Endodermal cell (in vitro differentiated cells): Measurements from ENCODE around the gene MBOAT7. TPM values are rescaled to one million over a fixed set of nuclear protein-coding genes. Genes with fewer than 3 reads are reported as not detected.

ENCODE experiments used
- DNase-seq: peaks from one replicate; pipeline ENCODE4 v3.0.0-alpha.2; 2017
- H3K27ac ChIP-seq: 2 replicates; pipeline ENCODE4 v1.5.1; 2013; ENCODE audit warnings: mild to moderate bottlenecking, low read depth, low read length, moderate library complexity
- H3K27me3 ChIP-seq: 2 replicates; pipeline ENCODE4 v1.6.1; 2013; ENCODE audit warnings: mild to moderate bottlenecking, low read length, moderate library complexity; ENCODE audit not compliant: insufficient read depth, control insufficient read depth, poor library complexity, severe bottlenecking
- H3K36me3 ChIP-seq: 2 replicates; pipeline ENCODE4 v1.7.0; 2013; ENCODE audit warnings: mild to moderate bottlenecking, low read length, moderate library complexity; ENCODE audit not compliant: control insufficient read depth, insufficient read depth
- H3K4me1 ChIP-seq: one replicate; pipeline ENCODE4 v1.7.0; 2013; ENCODE audit warnings: low read length; ENCODE audit not compliant: control insufficient read depth, insufficient read depth
- H3K4me3 ChIP-seq: 2 replicates; pipeline ENCODE4 v1.5.1; 2013; ENCODE audit warnings: mild to moderate bottlenecking, low read length, moderate library complexity
- H3K9ac ChIP-seq: 2 replicates; pipeline ENCODE4 v1.6.1; 2013; ENCODE audit warnings: mild to moderate bottlenecking, low read length, moderate library complexity; ENCODE audit not compliant: poor library complexity, severe bottlenecking; ENCODE audit errors: extremely low read depth
- H3K9me3 ChIP-seq: 2 replicates; pipeline ENCODE4 v1.6.1; 2013; ENCODE audit warnings: mild to moderate bottlenecking, low read length, moderate library complexity; ENCODE audit not compliant: control insufficient read depth
- H3K27ac Mint-ChIP-seq: 2 replicates; pipeline ENCODE4 v1.8.0; 2020; ENCODE audit warnings: mixed read lengths
- H3K27me3 Mint-ChIP-seq: 2 replicates; pipeline ENCODE4 v1.8.0; 2021; ENCODE audit warnings: mild to moderate bottlenecking, mixed read lengths; ENCODE audit not compliant: insufficient read depth
- H3K36me3 Mint-ChIP-seq: 2 replicates; pipeline ENCODE4 v1.8.0; 2020; ENCODE audit warnings: low read depth, mixed read lengths
- H3K4me1 Mint-ChIP-seq: 2 replicates; pipeline ENCODE4 v1.8.0; 2020; ENCODE audit warnings: mixed read lengths
- H3K4me3 Mint-ChIP-seq: 2 replicates; pipeline ENCODE4 v1.8.0; 2020; ENCODE audit warnings: mild to moderate bottlenecking, moderate library complexity, mixed read lengths
- H3K9me3 Mint-ChIP-seq: 2 replicates; pipeline ENCODE4 v1.8.0; 2020; ENCODE audit warnings: mild to moderate bottlenecking, mixed read lengths
- WGBS, 2 experiments: methylation state at CpG; one replicate each; pipeline versions ENCODE4 v1.1.5 to v1.1.7; 2013; ENCODE audit warnings: missing lambda C conversion rate in 2 of 2, mixed read lengths in 1 of 2; ENCODE audit not compliant: insufficient coverage in 1 of 2, insufficient read length in 1 of 2; 5-methylcytosine and 5-hydroxymethylcytosine counted together
- total RNA-seq, 2 donors: library from RNA; stranded (reverse); fragmentation: NEBNext Ultra II Directional in 1 of 2; extraction: Animal tissue kit (Norgen Biotek cat#: 25700) in 1 of 2; gene quantifications; 2 replicates in 1 of 2; 3 replicates in 1 of 2; pipeline ENCODE4 v1.2.1, GENCODE V29; 2021
- TF ChIP-seq, protein P1 (sequence below): fragments of 200-600 bp; sonication (generic); conservative IDR thresholded peaks from 2 replicates; pipeline ENCODE4 v1.5.0; 2021; ENCODE audit warnings: antibody characterized with exemption, mild to moderate bottlenecking

The MBOAT7 gene
- total RNA-seq, 2 donors from 2014 or later, result 126 to 131 TPM

DNA sequence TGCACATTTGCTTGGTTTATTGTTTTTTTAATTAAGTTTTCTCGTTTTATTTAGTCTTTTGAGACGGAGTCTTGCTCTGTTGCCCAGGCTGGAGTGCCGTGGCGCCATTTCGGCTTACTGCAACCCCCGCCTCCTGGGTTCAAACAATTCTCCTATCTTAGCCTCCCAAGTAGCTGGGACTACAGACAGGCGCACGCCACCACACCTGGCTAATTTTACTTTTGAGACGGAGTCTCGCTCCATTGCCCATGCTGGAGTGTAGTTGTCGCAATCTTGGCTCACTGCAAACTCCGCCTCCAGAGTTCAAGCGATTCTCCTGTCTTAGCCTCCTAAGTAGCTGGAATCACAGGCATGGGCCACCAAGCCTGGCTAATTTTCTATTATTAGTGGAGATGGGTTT is 12.6 kb upstream of the MBOAT7 start:
- H3K4me1 ChIP-seq, result peaks cover 16% of the 10 kb centered on the region
- H3K27me3 ChIP-seq, result no peaks in the 10 kb centered on the region
- H3K4me1 Mint-ChIP-seq, result peaks cover 37% of the 10 kb centered on the region
- H3K27ac Mint-ChIP-seq, result peak overlapping the region; percentile 100
- H3K36me3 Mint-ChIP-seq, result peaks cover 68% of the 10 kb centered on the region
- H3K9me3 ChIP-seq, result no peaks in the 10 kb centered on the region
- peak overlapping the region; percentile 93 for H3K4me3 Mint-ChIP-seq
- DNase-seq, result no peak
- peak overlapping the region; percentile 98 for H3K9ac ChIP-seq
- TF ChIP-seq, protein P1, sequence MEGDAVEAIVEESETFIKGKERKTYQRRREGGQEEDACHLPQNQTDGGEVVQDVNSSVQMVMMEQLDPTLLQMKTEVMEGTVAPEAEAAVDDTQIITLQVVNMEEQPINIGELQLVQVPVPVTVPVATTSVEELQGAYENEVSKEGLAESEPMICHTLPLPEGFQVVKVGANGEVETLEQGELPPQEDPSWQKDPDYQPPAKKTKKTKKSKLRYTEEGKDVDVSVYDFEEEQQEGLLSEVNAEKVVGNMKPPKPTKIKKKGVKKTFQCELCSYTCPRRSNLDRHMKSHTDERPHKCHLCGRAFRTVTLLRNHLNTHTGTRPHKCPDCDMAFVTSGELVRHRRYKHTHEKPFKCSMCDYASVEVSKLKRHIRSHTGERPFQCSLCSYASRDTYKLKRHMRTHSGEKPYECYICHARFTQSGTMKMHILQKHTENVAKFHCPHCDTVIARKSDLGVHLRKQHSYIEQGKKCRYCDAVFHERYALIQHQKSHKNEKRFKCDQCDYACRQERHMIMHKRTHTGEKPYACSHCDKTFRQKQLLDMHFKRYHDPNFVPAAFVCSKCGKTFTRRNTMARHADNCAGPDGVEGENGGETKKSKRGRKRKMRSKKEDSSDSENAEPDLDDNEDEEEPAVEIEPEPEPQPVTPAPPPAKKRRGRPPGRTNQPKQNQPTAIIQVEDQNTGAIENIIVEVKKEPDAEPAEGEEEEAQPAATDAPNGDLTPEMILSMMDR, result no peak
- no peak overlapping the region for H3K27ac ChIP-seq
- H3K27me3 Mint-ChIP-seq, result no peaks in the 10 kb centered on the region
- H3K36me3 ChIP-seq, result peaks cover 63% of the 10 kb centered on the region
- WGBS, 2 experiments, result 81 to 87% methylated on average over 12 to 13 of the region's 13 CpGs
- peak overlapping the region; percentile 98 for H3K4me3 ChIP-seq
- no peaks in the 10 kb centered on the region for H3K9me3 Mint-ChIP-seq

DNA sequence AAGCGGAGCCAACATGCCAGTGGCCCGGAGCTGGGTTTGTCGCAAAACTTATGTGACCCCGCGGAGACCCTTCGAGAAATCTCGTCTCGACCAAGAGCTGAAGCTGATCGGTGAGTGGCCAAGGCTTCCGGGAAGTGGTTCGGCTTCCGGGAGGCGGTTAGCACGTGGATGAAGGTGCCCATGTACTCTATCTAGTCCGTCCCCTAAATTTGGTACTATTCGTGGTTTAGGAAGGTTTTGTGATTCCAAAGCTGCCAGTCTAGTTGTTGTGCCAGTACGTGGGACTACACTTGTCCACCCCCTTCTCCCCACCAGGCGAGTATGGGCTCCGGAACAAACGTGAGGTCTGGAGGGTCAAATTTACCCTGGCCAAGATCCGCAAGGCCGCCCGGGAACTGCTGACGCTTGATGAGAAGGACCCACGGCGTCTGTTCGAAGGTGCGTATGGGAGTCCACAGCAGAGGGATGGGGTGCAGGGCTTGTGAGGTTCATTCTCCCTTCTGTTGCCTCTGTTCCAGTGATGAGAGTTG is 11.9 kb upstream of the MBOAT7 start:
- Histone ChIP-seq H3K9me3 (no peaks in the 10 kb centered on the region), H3K36me3 (peaks cover 60% of the 10 kb centered on the region), H3K9ac (peak overlapping the region; percentile 98), H3K27ac (peak overlapping the region; percentile 94), H3K4me3 (peak overlapping the region; percentile 98), H3K4me1 (peaks cover 16% of the 10 kb centered on the region), H3K27me3 (no peaks in the 10 kb centered on the region)
- Mint-ChIP-seq H3K27me3 (no peaks in the 10 kb centered on the region), H3K9me3 (no peaks in the 10 kb centered on the region), H3K4me1 (peaks cover 33% of the 10 kb centered on the region), H3K36me3 (peaks cover 63% of the 10 kb centered on the region), H3K27ac (peak overlapping the region; percentile 100), H3K4me3 (peak overlapping the region; percentile 93)
- TF ChIP-seq, protein P1, result no peak
- WGBS, 2 experiments, result 3 to 4% methylated on average over 17 to 28 of the region's 28 CpGs
- no peak for DNase-seq

DNA sequence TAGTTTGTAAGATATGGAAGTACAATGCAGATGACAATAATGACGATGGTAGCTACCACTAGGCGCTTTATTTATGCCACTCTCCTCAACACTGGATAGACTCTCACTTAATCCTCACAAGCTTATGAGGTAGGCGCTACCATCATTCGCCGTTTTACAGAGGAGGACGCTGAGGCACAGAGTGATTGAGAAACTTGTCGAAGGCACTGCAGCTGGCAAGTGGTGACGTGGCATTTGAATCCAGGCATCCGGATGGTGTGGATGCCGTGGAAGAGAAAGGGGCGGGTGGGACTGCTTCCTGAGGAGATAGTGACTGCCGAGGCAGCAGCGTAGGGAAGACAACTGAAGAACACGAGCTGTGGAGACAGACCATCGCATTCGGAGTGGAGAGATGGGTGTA is 10.0 kb upstream of the MBOAT7 start:
- H3K9ac ChIP-seq, result no peak overlapping the region
- peaks cover 57% of the 10 kb centered on the region for H3K36me3 Mint-ChIP-seq
- H3K9me3 ChIP-seq, result no peaks in the 10 kb centered on the region
- WGBS, 2 experiments, result 96 to 97% methylated on average over 16 of the region's 16 CpGs
- H3K4me1 ChIP-seq, result peaks cover 7% of the 10 kb centered on the region
- H3K27ac ChIP-seq, result no peak overlapping the region
- H3K4me1 Mint-ChIP-seq, result peaks cover 26% of the 10 kb centered on the region
- no peaks in the 10 kb centered on the region for H3K27me3 Mint-ChIP-seq
- TF ChIP-seq, protein P1, result no peak
- no peaks in the 10 kb centered on the region for H3K27me3 ChIP-seq
- H3K4me3 ChIP-seq, result no peak overlapping the region
- peaks cover 52% of the 10 kb centered on the region for H3K36me3 ChIP-seq
- no peaks in the 10 kb centered on the region for H3K9me3 Mint-ChIP-seq
- H3K27ac Mint-ChIP-seq, result peak overlapping the region; percentile 86
- H3K4me3 Mint-ChIP-seq, result peak overlapping the region; percentile 93
- DNase-seq, result no peak
